HepG2 (cell line): ENCODE data around the gene SESN1.

Source experiments
- RAD21 ChIP-seq: fragments of 450-650 bp; formaldehyde crosslinking; IDR thresholded peaks from 2 replicates; pipeline ENCODE4 v1.5.0; 2020; ENCODE audit warnings: mild to moderate bottlenecking
- RARG ChIP-seq: sonication (generic); formaldehyde crosslinking; IDR thresholded peaks from 2 replicates; pipeline ENCODE4 v1.4.0; 2020; ENCODE audit warnings: low read depth, mild to moderate bottlenecking, missing genetic modification reagents
- ZNF350 ChIP-seq: sonication (generic); formaldehyde crosslinking; IDR thresholded peaks from 2 replicates; pipeline ENCODE4 v1.4.0; 2020; ENCODE audit warnings: mild to moderate bottlenecking, low read depth, missing genetic modification reagents, borderline replicate concordance
- ZZZ3 ChIP-seq: sonication (generic); formaldehyde crosslinking; IDR thresholded peaks from 2 replicates; pipeline ENCODE4 v1.4.0; 2020; ENCODE audit warnings: missing genetic modification reagents, mild to moderate bottlenecking, borderline replicate concordance
- TF ChIP-seq, protein P1 (sequence below): sonication (generic); formaldehyde crosslinking; IDR thresholded peaks from 2 replicates; pipeline ENCODE4 v1.5.0; 2020; ENCODE audit warnings: missing genetic modification reagents
- TF ChIP-seq, protein P2 (sequence below): IDR thresholded peaks from 2 replicates; pipeline ENCODE4 v1.6.1; 2016; ENCODE audit warnings: control low read depth
- TF ChIP-seq, protein P3 (sequence below): sonication (generic); formaldehyde crosslinking; IDR thresholded peaks from 2 replicates; pipeline ENCODE4 v1.8.1; 2023; ENCODE audit warnings: mild to moderate bottlenecking, moderate library complexity, missing genetic modification reagents
- TF ChIP-seq, protein P4 (sequence below): sonication (generic); formaldehyde crosslinking; IDR thresholded peaks from 2 replicates; pipeline ENCODE4 v1.5.0; 2020; ENCODE audit warnings: mild to moderate bottlenecking, missing genetic modification reagents, moderate library complexity
- TF ChIP-seq, protein P5 (sequence below), 2 experiments: sonication (generic) in 1 of 2; formaldehyde crosslinking in 1 of 2; IDR thresholded peaks; 2 replicates each; pipeline versions ENCODE4 v1.5.1 to v1.6.1; 2011 to 2020; ENCODE audit warnings: borderline replicate concordance in 1 of 2, low read depth in 1 of 2, low read length in 1 of 2, mild to moderate bottlenecking in 1 of 2, missing genetic modification reagents in 1 of 2, moderate library complexity in 1 of 2
- TF ChIP-seq, protein P6 (sequence below): sonication (generic); formaldehyde crosslinking; IDR thresholded peaks from 2 replicates; pipeline ENCODE4 v1.8.0; 2022; ENCODE audit warnings: mild to moderate bottlenecking, missing genetic modification reagents, borderline replicate concordance

DNA sequence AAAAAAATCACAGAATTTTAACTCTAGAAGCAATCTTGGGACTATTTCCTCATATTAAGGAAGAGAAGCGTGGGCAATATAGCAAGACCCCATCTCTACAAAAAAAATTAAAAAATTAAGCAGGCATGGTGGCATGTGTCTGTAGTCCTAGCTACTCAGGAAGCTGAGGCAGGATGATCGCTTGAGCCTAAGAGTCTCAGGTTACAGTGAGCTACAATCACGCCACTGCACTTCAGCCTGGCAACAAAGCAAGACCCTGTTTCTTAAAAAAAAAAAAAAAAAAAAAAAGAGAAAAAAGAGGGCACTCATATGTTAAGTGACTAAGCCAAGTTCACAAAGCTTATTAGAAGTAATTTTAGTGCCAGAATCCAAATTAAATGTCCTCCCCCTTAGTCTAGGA is 100.8 kb downstream of the SESN1 start:
- TF ChIP-seq, protein P1, sequence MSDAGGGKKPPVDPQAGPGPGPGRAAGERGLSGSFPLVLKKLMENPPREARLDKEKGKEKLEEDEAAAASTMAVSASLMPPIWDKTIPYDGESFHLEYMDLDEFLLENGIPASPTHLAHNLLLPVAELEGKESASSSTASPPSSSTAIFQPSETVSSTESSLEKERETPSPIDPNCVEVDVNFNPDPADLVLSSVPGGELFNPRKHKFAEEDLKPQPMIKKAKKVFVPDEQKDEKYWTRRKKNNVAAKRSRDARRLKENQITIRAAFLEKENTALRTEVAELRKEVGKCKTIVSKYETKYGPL (CRISPR knock-in tag) = no peak
- TF ChIP-seq, protein P2, sequence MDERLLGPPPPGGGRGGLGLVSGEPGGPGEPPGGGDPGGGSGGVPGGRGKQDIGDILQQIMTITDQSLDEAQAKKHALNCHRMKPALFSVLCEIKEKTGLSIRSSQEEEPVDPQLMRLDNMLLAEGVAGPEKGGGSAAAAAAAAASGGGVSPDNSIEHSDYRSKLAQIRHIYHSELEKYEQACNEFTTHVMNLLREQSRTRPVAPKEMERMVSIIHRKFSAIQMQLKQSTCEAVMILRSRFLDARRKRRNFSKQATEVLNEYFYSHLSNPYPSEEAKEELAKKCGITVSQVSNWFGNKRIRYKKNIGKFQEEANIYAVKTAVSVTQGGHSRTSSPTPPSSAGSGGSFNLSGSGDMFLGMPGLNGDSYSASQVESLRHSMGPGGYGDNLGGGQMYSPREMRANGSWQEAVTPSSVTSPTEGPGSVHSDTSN (CRISPR knock-in tag) = no peak
- TF ChIP-seq RAD21 (CRISPR knock-in tag) (no peak), RARG (CRISPR knock-in tag) (no peak), ZNF350 (no peak), ZZZ3 (CRISPR knock-in tag) (no peak)
- TF ChIP-seq, protein P3, sequence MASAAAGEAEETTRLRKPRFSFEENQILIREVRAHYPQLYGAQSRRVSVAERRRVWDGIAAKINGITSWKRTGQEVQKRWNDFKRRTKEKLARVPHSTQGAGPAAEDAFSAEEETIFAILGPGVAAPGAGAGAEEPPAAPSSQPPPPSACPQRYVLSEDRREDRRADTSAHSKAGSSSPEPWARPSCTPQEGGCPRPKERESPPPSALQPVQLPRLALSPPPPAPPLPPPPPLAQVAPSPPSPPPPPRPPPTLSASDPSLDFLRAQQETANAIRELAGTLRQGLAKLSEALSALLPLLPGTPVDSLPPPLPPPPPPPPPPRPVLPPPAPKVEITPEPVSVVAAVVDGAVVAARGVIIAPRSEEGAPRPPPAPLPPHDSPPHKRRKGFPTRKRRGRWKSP (CRISPR knock-in tag) = no peak
- TF ChIP-seq, protein P4, sequence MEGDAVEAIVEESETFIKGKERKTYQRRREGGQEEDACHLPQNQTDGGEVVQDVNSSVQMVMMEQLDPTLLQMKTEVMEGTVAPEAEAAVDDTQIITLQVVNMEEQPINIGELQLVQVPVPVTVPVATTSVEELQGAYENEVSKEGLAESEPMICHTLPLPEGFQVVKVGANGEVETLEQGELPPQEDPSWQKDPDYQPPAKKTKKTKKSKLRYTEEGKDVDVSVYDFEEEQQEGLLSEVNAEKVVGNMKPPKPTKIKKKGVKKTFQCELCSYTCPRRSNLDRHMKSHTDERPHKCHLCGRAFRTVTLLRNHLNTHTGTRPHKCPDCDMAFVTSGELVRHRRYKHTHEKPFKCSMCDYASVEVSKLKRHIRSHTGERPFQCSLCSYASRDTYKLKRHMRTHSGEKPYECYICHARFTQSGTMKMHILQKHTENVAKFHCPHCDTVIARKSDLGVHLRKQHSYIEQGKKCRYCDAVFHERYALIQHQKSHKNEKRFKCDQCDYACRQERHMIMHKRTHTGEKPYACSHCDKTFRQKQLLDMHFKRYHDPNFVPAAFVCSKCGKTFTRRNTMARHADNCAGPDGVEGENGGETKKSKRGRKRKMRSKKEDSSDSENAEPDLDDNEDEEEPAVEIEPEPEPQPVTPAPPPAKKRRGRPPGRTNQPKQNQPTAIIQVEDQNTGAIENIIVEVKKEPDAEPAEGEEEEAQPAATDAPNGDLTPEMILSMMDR (CRISPR knock-in tag) = no peak
- TF ChIP-seq, protein P5, sequence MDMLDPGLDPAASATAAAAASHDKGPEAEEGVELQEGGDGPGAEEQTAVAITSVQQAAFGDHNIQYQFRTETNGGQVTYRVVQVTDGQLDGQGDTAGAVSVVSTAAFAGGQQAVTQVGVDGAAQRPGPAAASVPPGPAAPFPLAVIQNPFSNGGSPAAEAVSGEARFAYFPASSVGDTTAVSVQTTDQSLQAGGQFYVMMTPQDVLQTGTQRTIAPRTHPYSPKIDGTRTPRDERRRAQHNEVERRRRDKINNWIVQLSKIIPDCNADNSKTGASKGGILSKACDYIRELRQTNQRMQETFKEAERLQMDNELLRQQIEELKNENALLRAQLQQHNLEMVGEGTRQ (IDR thresholded peaks at IDR 0.05; ENCODE audit: low read depth, low read length) = no peak
- TF ChIP-seq, protein P5 (CRISPR knock-in tag; IDR thresholded peaks at IDR 0.05; ENCODE audit: borderline replicate concordance) = no peak
- TF ChIP-seq, protein P6, sequence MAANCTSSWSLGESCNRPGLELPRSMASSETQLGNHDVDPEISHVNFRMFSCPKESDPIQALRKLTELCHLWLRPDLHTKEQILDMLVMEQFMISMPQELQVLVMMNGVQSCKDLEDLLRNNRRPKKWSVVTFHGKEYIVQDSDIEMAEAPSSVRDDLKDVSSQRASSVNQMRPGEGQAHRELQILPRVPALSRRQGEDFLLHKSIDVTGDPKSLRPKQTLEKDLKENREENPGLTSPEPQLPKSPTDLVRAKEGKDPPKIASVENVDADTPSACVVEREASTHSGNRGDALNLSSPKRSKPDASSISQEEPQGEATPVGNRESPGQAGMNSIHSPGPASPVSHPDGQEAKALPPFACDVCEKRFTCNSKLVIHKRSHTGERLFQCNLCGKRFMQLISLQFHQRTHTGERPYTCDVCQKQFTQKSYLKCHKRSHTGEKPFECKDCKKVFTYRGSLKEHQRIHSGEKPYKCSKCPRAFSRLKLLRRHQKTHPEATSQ (CRISPR knock-in tag) = no peak
